Choroid plexus epithelial cell (primary cell): Measurements from ENCODE around the gene PRICKLE2.

Experiments used
- DNase-seq: peaks from one replicate; pipeline ENCODE4 v3.0.0-alpha.2; 2010; ENCODE audit warnings: low read depth
- H3K4me3 ChIP-seq: 2 replicates; pipeline ENCODE4 v1.5.1; 2011; ENCODE audit warnings: low read depth, mild to moderate bottlenecking, control low read depth, low read length, moderate library complexity
- TF ChIP-seq, protein P1 (sequence below): conservative IDR thresholded peaks from 2 replicates; pipeline ENCODE4 v1.5.1; 2011; ENCODE audit warnings: low read depth, mild to moderate bottlenecking, control low read depth, inconsistent platforms, low read length, moderate library complexity

The PRICKLE2 gene

DNA sequence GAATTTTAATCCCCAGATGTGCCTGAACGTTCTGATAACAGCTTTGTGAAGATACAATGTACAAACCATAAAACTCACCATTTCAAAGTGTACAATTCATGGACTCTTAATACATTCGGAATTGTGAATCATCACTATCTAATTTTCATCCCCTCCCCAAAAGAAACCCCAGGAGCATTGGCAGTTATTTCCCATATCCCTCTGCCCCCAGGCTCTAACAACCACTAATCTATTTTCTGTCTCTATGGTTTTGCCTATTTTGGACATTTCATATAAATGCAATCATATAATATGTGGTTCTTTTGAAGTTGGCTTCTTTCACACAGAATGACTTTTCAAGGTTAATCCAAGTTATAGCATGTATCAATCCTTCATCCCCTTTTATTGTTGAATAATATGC lies 25.3 kb downstream of the PRICKLE2 start:
- no peak overlapping the region for H3K4me3 ChIP-seq
- DNase-seq: no peak
- TF ChIP-seq, protein P1, sequence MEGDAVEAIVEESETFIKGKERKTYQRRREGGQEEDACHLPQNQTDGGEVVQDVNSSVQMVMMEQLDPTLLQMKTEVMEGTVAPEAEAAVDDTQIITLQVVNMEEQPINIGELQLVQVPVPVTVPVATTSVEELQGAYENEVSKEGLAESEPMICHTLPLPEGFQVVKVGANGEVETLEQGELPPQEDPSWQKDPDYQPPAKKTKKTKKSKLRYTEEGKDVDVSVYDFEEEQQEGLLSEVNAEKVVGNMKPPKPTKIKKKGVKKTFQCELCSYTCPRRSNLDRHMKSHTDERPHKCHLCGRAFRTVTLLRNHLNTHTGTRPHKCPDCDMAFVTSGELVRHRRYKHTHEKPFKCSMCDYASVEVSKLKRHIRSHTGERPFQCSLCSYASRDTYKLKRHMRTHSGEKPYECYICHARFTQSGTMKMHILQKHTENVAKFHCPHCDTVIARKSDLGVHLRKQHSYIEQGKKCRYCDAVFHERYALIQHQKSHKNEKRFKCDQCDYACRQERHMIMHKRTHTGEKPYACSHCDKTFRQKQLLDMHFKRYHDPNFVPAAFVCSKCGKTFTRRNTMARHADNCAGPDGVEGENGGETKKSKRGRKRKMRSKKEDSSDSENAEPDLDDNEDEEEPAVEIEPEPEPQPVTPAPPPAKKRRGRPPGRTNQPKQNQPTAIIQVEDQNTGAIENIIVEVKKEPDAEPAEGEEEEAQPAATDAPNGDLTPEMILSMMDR: no peak

DNA sequence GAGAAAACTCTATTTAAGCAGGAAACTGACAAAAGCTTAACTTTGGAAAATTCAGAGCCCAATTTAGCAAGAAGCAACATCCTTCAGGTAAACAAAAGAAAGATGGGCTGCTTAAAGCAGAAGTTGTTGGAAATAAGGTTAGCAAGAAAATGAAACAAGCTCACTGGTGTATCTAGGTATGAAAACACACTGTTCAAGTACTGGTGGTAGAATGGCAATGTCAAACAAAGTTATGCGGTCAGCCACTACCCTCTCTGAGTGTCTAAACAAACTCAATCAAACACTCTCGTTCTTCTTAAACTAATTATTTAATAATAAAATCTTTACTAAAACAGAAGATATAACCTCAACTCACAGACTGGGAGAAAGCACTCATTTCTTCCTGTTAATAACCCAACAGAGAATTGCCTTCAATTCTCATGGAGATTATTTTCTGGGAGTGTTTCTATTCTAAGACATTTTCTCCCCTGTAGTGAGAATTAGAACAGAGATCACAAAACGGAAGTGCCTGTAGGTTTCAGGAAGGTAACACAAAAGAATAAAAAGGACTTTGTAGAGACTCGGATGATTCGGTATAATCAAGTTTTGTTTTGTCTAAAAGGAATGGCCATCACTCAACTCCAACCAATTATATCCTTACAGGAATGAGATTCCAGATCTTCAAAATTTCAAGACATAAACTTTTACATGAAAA lies 28.9 kb downstream of the PRICKLE2 start:
- no peak for DNase-seq
- H3K4me3 ChIP-seq: no peak overlapping the region
- TF ChIP-seq, protein P1: no peak

DNA sequence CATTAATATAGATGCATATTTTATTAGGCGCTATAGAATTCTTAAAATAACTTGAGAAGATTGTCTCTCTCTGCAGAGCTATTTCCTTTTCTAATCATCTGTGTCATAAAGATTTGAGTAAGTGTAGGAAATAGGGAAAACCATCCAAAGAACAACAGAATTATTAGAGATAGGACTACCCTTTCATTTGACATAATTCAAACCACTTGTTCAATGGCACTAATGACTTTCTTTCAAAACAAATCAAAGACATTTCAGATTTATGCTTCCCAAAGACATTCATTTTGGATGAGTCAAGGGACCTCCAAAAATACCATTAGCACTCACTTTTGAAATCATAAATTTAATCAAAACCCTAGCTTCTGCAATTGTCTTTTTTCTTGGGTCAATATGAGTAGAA lies 29.5 kb downstream of the PRICKLE2 start:
- TF ChIP-seq, protein P1: no peak
- no peak for DNase-seq
- H3K4me3 ChIP-seq: no peak overlapping the region

DNA sequence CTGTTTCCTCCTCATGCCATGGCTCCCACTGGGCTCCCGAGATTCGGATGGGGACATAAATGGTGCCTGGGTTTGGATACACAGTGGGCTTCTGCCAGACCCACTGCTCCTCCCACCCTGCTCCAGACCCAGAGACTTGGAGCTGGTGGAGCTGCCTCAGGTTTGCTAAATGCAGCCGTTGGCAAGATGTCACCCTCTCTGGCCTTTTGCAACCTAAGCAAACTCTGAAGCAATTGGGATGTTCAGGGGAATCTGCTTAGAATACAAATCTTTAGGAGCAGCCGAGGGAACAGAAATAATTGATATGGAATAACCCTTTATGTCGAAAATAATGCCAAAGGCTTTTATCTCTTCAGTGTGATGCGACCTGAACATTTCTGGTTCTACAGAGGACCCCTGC lies 33.4 kb downstream of the PRICKLE2 start:
- DNase-seq: no peak
- H3K4me3 ChIP-seq: no peak overlapping the region
- TF ChIP-seq, protein P1: no peak

DNA sequence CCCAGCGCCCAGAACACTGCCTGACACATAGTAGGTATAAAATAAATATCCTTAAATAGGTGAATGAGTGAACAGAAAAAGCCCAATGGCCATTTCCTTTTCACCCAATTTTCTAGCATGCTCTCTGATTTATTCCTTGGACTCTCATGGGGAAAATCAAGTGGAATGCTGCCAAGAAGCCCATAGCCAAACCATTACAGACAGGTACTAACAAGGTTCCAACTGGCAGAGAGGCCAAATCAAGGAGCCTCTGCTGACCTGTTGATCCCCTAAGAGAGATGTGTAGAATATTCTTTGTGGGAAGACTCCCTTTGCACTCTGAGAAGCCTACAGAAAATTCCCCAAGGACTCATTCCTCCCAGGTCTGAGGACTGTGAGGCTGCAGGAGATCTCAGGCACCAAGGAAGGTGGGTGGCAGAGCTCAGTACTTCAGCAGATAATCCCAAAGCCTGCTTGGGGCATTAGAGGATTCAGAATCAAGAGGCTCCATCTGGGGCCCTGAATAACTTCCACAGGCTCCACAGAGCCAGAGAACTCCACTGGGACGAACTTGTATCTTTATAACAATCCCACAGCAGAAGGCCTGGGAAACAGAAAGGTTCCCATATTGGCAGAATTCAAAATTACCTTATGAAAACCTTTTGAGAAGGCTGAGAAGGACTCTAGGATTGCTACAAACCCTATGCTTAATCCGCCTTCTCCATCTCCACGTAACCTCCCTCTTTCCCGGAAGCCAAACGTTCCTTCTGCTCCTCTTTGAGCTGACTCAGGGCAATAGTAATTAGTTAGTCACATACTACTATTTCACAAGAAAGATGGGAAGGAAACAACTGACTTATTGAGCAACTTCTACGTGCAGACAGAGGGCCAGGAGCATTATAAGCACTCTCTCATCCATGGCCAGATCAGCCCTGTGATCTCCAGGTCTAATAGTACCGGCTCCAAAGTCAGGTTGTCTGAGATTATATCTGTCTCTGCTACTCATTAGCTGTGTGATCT lies 34.5 kb downstream of the PRICKLE2 start:
- TF ChIP-seq, protein P1: no peak
- DNase-seq: peak; percentile 92
- H3K4me3 ChIP-seq: no peak overlapping the region

DNA sequence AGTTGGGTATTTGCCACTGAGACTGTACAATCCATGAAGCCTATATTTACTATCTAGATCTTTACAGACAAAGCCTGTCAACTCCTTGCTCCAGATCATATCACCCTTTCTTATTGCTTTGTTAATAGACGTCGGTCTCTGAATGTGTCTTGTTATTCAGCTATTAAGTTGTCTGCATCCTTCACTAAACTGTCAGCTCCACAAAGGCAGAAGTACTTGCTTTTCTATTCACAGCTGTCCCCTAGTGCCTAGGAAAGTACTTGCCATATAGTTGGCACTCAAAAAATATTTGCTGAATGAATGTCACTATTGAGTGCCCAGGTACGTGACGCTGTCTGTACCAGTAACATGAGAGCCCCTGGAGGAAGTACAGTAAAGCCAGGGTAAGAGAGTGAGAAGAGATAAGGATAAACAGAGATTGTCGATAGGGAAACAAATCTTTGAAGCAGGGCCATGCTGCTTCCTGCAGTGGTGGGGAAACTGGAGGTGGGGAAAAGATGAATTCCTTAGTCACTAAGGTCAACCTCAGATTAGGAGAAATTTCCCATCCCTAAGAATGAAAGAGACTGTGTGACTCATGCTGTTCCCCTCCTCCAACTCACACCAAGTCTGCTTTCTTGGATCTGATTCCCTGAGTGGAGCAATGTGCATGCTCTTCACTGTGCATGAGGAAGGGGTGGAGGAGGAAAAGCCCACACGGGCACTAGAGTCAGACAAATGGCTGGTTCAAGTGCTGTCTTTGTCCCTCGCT lies 36.3 kb downstream of the PRICKLE2 start:
- DNase-seq: peak; percentile 80
- TF ChIP-seq, protein P1: peak; percentile 3
- no peak overlapping the region for H3K4me3 ChIP-seq
